Measurements from ENCODE around the gene CMTM3. TPM values are rescaled to one million over a fixed set of nuclear protein-coding genes. Genes with fewer than 3 reads are reported as not detected.
"Not testable (repeated sequence)": the region's sequence is repeated elsewhere in the genome, so short reads cannot be mapped to it uniquely, and the experiment has no call there.

The CMTM3 gene
- total RNA-seq, 5 donors from 2014 or later (not counting 1 experiment from before 2014, with no cell fraction given): 63.5 to 84.8 (median 75.4) TPM

DNA sequence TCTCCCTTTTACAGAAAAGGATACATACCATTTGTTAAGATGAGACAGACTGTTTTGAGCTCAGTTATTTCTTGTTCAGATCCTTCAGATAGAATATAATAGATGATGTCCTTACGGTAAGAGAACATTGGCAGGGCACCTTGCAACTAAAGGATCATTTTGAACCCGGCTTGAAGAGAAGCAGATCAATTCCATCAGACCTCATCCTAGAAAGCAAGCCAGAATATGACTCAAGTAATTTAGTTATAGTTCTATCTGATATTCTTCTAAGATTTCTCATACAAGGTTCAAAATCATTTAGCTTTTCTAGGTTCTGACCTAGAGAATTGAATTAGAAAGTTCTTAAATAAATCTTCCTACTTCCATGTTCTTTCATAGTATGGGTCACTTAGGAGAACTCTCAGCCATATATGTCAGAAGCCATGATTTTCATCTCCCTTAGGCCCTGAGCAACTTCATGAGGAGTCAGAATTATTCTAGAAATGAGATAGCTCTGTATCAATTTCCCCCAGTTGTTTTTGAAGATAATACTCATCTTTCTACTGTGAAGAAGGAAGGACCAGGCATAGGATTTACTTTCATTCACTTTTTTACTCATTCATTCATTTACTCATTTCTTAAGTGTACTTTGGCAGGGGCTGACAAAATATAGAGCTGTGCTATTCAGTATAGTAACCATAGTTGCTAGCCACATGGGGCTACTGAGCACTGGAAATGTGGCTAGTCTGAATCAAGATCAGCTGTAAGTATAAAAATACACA lies 40.8 kb upstream of the CMTM3 start:
- Mint-ChIP-seq H3K27me3 (no peaks in the 10 kb centered on the region), H3K27ac (peak overlapping the region; percentile 78 to 81), H3K36me3 (peaks cover 33% of the 10 kb centered on the region), H3K9me3 (no peaks in the 10 kb centered on the region), H3K4me3 (no peak overlapping the region), H3K4me1 (peaks cover 49 to 55% (median 54%) of the 10 kb centered on the region in 3 donors)
- ATAC-seq (replicated peaks in 1 of 4) (no peak), DNase-seq (no peak)
- WGBS (ENCODE audit: insufficient coverage): no CpG with 5 or more reads among the region's 2 CpGs
- Histone ChIP-seq H3K36me3 (ENCODE audit: control insufficient read depth in 2 of 2, extremely low read depth in 1 of 2, insufficient read depth in 1 of 2, low read length in 1 of 2) (peaks cover 3 to 56% of the 10 kb centered on the region in 2 donors), H3K27me3 (replicated peaks in 1 of 2; ENCODE audit: control insufficient read depth in 2 of 2, extremely low read depth in 1 of 2, insufficient read depth in 2 of 2, low read length in 1 of 2) (no peaks in the 10 kb centered on the region), H3K4me1 (ENCODE audit: control insufficient read depth in 1 of 2, extremely low read depth in 1 of 2, insufficient read depth in 2 of 2, low read length in 2 of 2) (peaks cover 5 to 28% of the 10 kb centered on the region in 2 experiments), H3K27ac (ENCODE audit: low read length) (peak overlapping the region; percentile 7), H3K9me3 (no peaks in the 10 kb centered on the region), H3K4me3 (ENCODE audit: control insufficient read depth in 1 of 2, extremely low read depth in 1 of 2, low read length in 1 of 2) (no peak overlapping the region)
- CTCF ChIA-PET: interaction anchor here (0.5 to 3.9 kb wide), 29 partner anchors 9 to 684 kb away, joined by 3 to 29 read pairs (median 4); partner anchors contain the start of genes CKLF (in 1 of the 2), CMTM3 (in 1 of the 2) and FHOD1 (in 1 of the 2)
- POLR2A ChIA-PET: interaction anchor here (0.6 to 1.5 kb wide), 3 partner anchors 9 to 28 kb away, joined by 3 read pairs; no protein-coding TSS in a partner anchor

DNA sequence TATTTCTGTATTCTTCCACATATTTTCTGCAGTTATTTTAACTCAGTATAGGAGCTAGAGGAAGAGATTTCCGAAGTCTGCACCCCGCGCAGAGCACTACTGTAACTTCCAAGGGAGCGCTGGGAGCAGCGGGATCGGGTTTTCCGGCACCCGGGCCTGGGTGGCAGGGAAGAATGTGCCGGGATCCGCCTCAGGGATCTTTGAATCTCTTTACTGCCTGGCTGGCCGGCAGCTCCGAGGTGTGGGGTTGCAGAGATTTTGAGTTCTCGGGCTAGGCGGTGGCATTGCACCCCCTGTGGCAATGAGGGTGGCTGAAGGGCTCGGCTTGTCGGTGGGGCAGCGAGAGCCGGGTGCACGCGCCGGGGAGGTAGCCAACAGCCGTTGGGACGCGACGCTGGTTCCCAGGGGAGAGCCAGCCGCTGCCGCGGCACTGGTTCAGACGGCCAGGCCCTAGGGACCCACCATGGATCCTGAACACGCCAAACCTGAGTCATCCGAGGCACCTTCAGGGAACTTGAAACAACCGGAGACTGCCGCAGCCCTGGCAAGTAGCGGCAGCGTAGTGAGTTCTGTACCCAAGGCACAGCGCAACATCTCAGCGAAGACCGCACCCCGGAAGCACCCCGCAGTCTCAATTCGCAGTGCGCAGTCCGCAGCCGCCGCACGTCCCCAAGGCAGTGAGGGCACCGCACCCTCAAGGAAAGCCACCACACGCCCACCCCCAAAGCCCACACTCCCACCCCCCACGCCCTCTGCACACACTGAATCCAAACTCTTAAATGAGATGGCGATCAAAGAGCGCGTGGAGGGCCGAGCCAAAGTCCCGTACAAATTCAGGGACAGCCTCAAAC lies 38.2 kb upstream of the CMTM3 start, which contains the start of gene CMTM1:
Gene CMTM1, plus strand, starts transcription at position 389 of the 851 bp plus-strand sequence. Its CDS starts 75 bp downstream, at position 464.
- POLR2A ChIA-PET: no interaction called here
- H3K4me1 ChIP-seq (ENCODE audit: control insufficient read depth in 1 of 2, extremely low read depth in 1 of 2, insufficient read depth in 2 of 2, low read length in 2 of 2): peaks cover 5 to 12% of the 10 kb centered on the region in 2 experiments
- H3K27ac Mint-ChIP-seq: peak within 1 kb of the TSS; percentile 12 to 14
- H3K4me3 ChIP-seq (ENCODE audit: control insufficient read depth in 1 of 2, extremely low read depth in 1 of 2, low read length in 1 of 2): no peak within 1 kb of the TSS
- WGBS (ENCODE audit: insufficient coverage): 97% methylated on average over 43 of the region's 54 CpGs
- DNase-seq (no peak), ATAC-seq (replicated peaks in 1 of 4) (no peak)
- H3K36me3 ChIP-seq (ENCODE audit: control insufficient read depth in 2 of 2, extremely low read depth in 1 of 2, insufficient read depth in 1 of 2, low read length in 1 of 2): peaks cover 0 to 35% of the 10 kb centered on the region in 2 donors
- peaks cover 27 to 36% (median 33%) of the 10 kb centered on the region in 3 donors for H3K4me1 Mint-ChIP-seq
- no peaks in the 10 kb centered on the region for H3K27me3 Mint-ChIP-seq
- no peaks in the 10 kb centered on the region for H3K9me3 Mint-ChIP-seq
- no peaks in the 10 kb centered on the region for H3K27me3 ChIP-seq (replicated peaks in 1 of 2; ENCODE audit: control insufficient read depth in 2 of 2, extremely low read depth in 1 of 2, insufficient read depth in 2 of 2, low read length in 1 of 2)
- CTCF ChIA-PET: no interaction called here
- peaks cover 30% of the 10 kb centered on the region for H3K36me3 Mint-ChIP-seq
- H3K4me3 Mint-ChIP-seq: no peak within 1 kb of the TSS
- no peak within 1 kb of the TSS for H3K27ac ChIP-seq (ENCODE audit: low read length)
- no peaks in the 10 kb centered on the region for H3K9me3 ChIP-seq

DNA sequence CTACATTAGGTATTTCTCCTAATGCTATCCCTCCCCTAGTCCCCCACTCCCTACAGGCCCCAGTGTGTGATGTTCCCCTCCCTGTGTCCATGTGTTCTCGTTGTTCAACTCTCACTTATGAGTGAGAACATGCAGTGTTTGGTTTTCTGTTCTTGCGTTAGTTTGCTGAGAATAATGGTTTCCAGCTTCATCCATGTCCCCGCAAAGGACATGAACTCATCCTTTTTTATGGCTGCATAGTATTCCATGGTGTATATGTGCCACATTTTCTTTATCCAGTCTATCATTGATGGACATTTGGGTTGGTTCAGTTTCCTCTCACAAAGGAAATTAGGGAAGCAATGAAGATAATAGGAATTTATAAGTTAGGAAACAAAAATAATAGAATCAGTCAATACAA lies 37.2 kb upstream of the CMTM3 start:
- H3K27me3 ChIP-seq (replicated peaks in 1 of 2; ENCODE audit: control insufficient read depth in 2 of 2, extremely low read depth in 1 of 2, insufficient read depth in 2 of 2, low read length in 1 of 2); H3K27ac ChIP-seq (ENCODE audit: low read length); H3K9me3 Mint-ChIP-seq; H3K4me3 ChIP-seq (ENCODE audit: control insufficient read depth in 1 of 2, extremely low read depth in 1 of 2, low read length in 1 of 2); ATAC-seq (replicated peaks in 1 of 4); H3K4me3 Mint-ChIP-seq; H3K27me3 Mint-ChIP-seq; H3K4me1 ChIP-seq (ENCODE audit: control insufficient read depth in 1 of 2, extremely low read depth in 1 of 2, insufficient read depth in 2 of 2, low read length in 2 of 2); DNase-seq; POLR2A ChIA-PET; H3K9me3 ChIP-seq: not testable (repeated sequence)
- peak overlapping the region in 1 of 2 donors; percentile 34 for H3K27ac Mint-ChIP-seq
- no CpG with 5 or more reads among the region's 3 CpGs for WGBS (ENCODE audit: insufficient coverage)
- peaks cover 0 to 35% of the 10 kb centered on the region in 2 donors for H3K36me3 ChIP-seq (ENCODE audit: control insufficient read depth in 2 of 2, extremely low read depth in 1 of 2, insufficient read depth in 1 of 2, low read length in 1 of 2)
- CTCF ChIA-PET: interaction anchor here in 1 of 2 donors (0.6 kb wide), 1 partner anchor 65 kb away, joined by 3 read pairs; no protein-coding TSS in a partner anchor
- H3K36me3 Mint-ChIP-seq: peaks cover 30% of the 10 kb centered on the region
- H3K4me1 Mint-ChIP-seq: peaks cover 17 to 27% (median 24%) of the 10 kb centered on the region in 3 donors

DNA sequence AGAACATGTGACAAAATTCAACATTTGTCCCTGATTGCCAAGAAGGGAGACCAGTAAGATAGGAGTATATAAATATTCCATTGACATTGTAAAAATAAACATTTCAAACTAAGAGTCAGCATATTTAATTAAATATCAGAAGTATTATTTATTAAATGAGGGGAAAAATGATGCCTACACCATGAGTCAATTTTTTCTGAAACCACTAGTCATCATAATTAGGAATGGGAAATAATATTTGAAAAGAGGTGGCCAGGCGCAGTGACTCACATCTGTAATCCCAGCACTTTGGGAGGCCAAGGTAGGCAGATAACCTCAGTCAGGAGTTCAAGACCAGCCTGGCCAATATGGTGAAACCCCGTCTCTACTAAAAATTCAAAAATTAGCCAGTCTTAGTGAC lies 36.1 kb upstream of the CMTM3 start:
- H3K27ac Mint-ChIP-seq: no peak overlapping the region
- no peaks in the 10 kb centered on the region for H3K9me3 ChIP-seq
- DNase-seq (no peak), ATAC-seq (replicated peaks in 1 of 4) (no peak)
- H3K27me3 ChIP-seq (replicated peaks in 1 of 2; ENCODE audit: control insufficient read depth in 2 of 2, extremely low read depth in 1 of 2, insufficient read depth in 2 of 2, low read length in 1 of 2): no peaks in the 10 kb centered on the region
- H3K27me3 Mint-ChIP-seq: no peaks in the 10 kb centered on the region
- H3K27ac ChIP-seq (ENCODE audit: low read length): no peak overlapping the region
- H3K9me3 Mint-ChIP-seq: no peaks in the 10 kb centered on the region
- no peak overlapping the region for H3K4me3 Mint-ChIP-seq
- ChIA-PET CTCF (interaction anchor here in 1 of 2 donors (0.9 to 1.0 kb wide), 2 partner anchors 40 to 83 kb away, joined by 3 to 4 read pairs; no protein-coding TSS in a partner anchor), POLR2A (no interaction called here)
- H3K4me1 ChIP-seq (ENCODE audit: control insufficient read depth in 1 of 2, extremely low read depth in 1 of 2, insufficient read depth in 2 of 2, low read length in 2 of 2): no peaks in the 10 kb centered on the region
- peaks cover 6 to 17% (median 15%) of the 10 kb centered on the region in 3 donors for H3K4me1 Mint-ChIP-seq
- peaks cover 0 to 33% of the 10 kb centered on the region in 2 donors for H3K36me3 ChIP-seq (ENCODE audit: control insufficient read depth in 2 of 2, extremely low read depth in 1 of 2, insufficient read depth in 1 of 2, low read length in 1 of 2)
- 100% methylated on average over 1 of the region's 2 CpGs for WGBS (ENCODE audit: insufficient coverage)
- no peak overlapping the region for H3K4me3 ChIP-seq (ENCODE audit: control insufficient read depth in 1 of 2, extremely low read depth in 1 of 2, low read length in 1 of 2)
- H3K36me3 Mint-ChIP-seq: peaks cover 30% of the 10 kb centered on the region

DNA sequence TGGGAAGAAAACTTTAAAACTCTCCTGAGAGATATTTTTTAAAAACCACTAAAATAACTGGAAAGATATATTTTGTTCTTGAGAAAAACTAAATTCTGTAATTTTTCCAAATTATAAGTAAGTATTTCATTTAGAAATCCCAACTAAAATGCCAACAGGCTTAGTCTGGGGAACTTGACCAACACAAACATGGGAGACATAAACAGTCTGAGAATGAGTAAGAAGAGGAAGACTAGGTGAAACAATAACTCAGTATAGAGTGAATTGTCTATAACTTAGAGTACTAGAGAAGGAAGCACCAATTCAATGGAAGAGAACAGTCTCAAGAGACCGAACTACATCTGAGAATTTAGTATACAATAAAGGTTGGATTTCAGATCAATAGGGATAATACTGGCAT lies 35.4 kb upstream of the CMTM3 start:
- Mint-ChIP-seq H3K4me3 (no peak overlapping the region), H3K9me3 (no peaks in the 10 kb centered on the region), H3K36me3 (peaks cover 26% of the 10 kb centered on the region), H3K27ac (no peak overlapping the region), H3K4me1 (peaks cover 0 to 11% (median 10%) of the 10 kb centered on the region in 3 donors), H3K27me3 (no peaks in the 10 kb centered on the region)
- ATAC-seq (replicated peaks in 1 of 4): no peak
- DNase-seq: no peak
- Histone ChIP-seq H3K27ac (ENCODE audit: low read length) (no peak overlapping the region), H3K9me3 (no peaks in the 10 kb centered on the region), H3K36me3 (ENCODE audit: control insufficient read depth in 2 of 2, extremely low read depth in 1 of 2, insufficient read depth in 1 of 2, low read length in 1 of 2) (peaks cover 0 to 25% of the 10 kb centered on the region in 2 donors), H3K27me3 (replicated peaks in 1 of 2; ENCODE audit: control insufficient read depth in 2 of 2, extremely low read depth in 1 of 2, insufficient read depth in 2 of 2, low read length in 1 of 2) (no peaks in the 10 kb centered on the region), H3K4me3 (ENCODE audit: control insufficient read depth in 1 of 2, extremely low read depth in 1 of 2, low read length in 1 of 2) (no peak overlapping the region), H3K4me1 (ENCODE audit: control insufficient read depth in 1 of 2, extremely low read depth in 1 of 2, insufficient read depth in 2 of 2, low read length in 2 of 2) (no peaks in the 10 kb centered on the region)
- CTCF ChIA-PET: interaction anchor here (0.6 to 1.0 kb wide), 4 partner anchors 40 to 195 kb away, joined by 3 to 4 read pairs (median 4); no protein-coding TSS in a partner anchor
- WGBS (ENCODE audit: insufficient coverage): no CpG with 5 or more reads among the region's 1 CpG
- POLR2A ChIA-PET: interaction anchor here in 1 of 2 donors (1.3 kb wide), 1 partner anchor 16 kb away, joined by 6 read pairs; no protein-coding TSS in a partner anchor
